GM18861 (cell line): Measurements from ENCODE around the gene VN1R4.
"Not testable (repeated sequence)": the region's sequence is repeated elsewhere in the genome, so short reads cannot be mapped to it uniquely, and the experiment has no call there.

Experiments
- ATAC-seq: cut with Tn5 transposase; IDR thresholded peaks from one replicate; pipeline ENCODE4 v1.9.1; 2021; ENCODE audit not compliant: unreplicated experiment

VN1R4 gene

GRCh38 chr19:53267623-53268022, at the start of gene VN1R4:
TSS of gene VN1R4 (minus strand) at chr19:53267723. CDS start at chr19:53267665, 58 bp downstream.
- ATAC-seq: not testable (repeated sequence)

GRCh38 chr19:53311897-53312296, 44.4 kb upstream of the VN1R4 start:
- ATAC-seq: no peak

- no peak for ATAC-seq
Observed at GRCh38 chr19:53311044-53311443, 43.5 kb upstream of the VN1R4 start.

- ATAC-seq: no peak
Observed at GRCh38 chr19:53308339-53308811, 40.9 kb upstream of the VN1R4 start.

- not testable (repeated sequence) for ATAC-seq
Observed at GRCh38 chr19:53301341-53301740, 33.8 kb upstream of the VN1R4 start.

GRCh38 chr19:53294786-53295441, 27.4 kb upstream of the VN1R4 start:
- no peak for ATAC-seq

GRCh38 chr19:53290758-53291549, 23.4 kb upstream of the VN1R4 start:
- no peak for ATAC-seq

- no peak for ATAC-seq
Observed at GRCh38 chr19:53285087-53285486, 17.6 kb upstream of the VN1R4 start.

GRCh38 chr19:53281947-53282346, 14.4 kb upstream of the VN1R4 start:
- ATAC-seq: not testable (repeated sequence)

GRCh38 chr19:53275480-53275879, 8.0 kb upstream of the VN1R4 start:
- no peak for ATAC-seq

- ATAC-seq: no peak
Observed at GRCh38 chr19:53272044-53272443, 4.5 kb upstream of the VN1R4 start.

- not testable (repeated sequence) for ATAC-seq
Observed at GRCh38 chr19:53269861-53270260, 2.3 kb upstream of the VN1R4 start.

- not testable (repeated sequence) for ATAC-seq
Observed at GRCh38 chr19:53257715-53258342, 9.7 kb downstream of the VN1R4 start, which contains the start of gene VN1R2. TSS of gene VN1R2 (plus strand) at chr19:53258292. CDS start at chr19:53258376, 84 bp downstream.

- ATAC-seq: no peak
Observed at GRCh38 chr19:53254411-53255341, 12.8 kb downstream of the VN1R4 start, which contains the start of gene ZNF677. TSS of gene ZNF677 (minus strand) at chr19:53254873. CDS start at chr19:53251550, 3,323 bp downstream.

GRCh38 chr19:53246498-53246897, 21.0 kb downstream of the VN1R4 start:
- no peak for ATAC-seq

GRCh38 chr19:53237114-53237777, 30.3 kb downstream of the VN1R4 start:
- no peak for ATAC-seq

- ATAC-seq: no peak
Observed at GRCh38 chr19:53224606-53225005, 42.9 kb downstream of the VN1R4 start.

GRCh38 chr19:53222716-53223115, 44.8 kb downstream of the VN1R4 start:
- not testable (repeated sequence) for ATAC-seq
